ENCODE measurements around the gene NAA20. TPM values are rescaled to one million over a fixed set of nuclear protein-coding genes. Genes with fewer than 3 reads are reported as not detected.

The NAA20 gene
- total RNA-seq, 1 donor from 2014 or later: 41.8 TPM

GRCh38 chr20:20052074-20052970 lies 35.2 kb downstream of the NAA20 start, which contains the start of the genes CFAP61 and CRNKL1:
Gene CFAP61 (plus strand): TSS chr20:20052532. CDS start chr20:20056654, 4,122 bp downstream.
Gene CRNKL1 (minus strand): TSS chr20:20052466. CDS start chr20:20052342, 124 bp downstream.
- peak; percentile 72 for DNase-seq (ENCODE audit: low read depth)
- peak within 1 kb of the TSS; percentile 92 for H3K4me3 ChIP-seq (ENCODE audit: low read depth, low read length)
- no peak for TF ChIP-seq CTCF (conservative IDR thresholded peaks at IDR 0.05; ENCODE audit: low read depth, low read length)

GRCh38 chr20:20060234-20060998 lies 43.3 kb downstream of the NAA20 start:
- H3K4me3 ChIP-seq (ENCODE audit: low read depth, low read length): no peak overlapping the region
- no peak for TF ChIP-seq CTCF (conservative IDR thresholded peaks at IDR 0.05; ENCODE audit: low read depth, low read length)
- DNase-seq (ENCODE audit: low read depth): no peak

- TF ChIP-seq CTCF (conservative IDR thresholded peaks at IDR 0.05; ENCODE audit: low read depth, low read length): no peak
- no peak overlapping the region for H3K4me3 ChIP-seq (ENCODE audit: low read depth, low read length)
- no peak for DNase-seq (ENCODE audit: low read depth)
These were observed 47.0 kb downstream of the NAA20 start for GRCh38 chr20:20063941-20064702.

- DNase-seq (ENCODE audit: low read depth): no peak
- H3K4me3 ChIP-seq (ENCODE audit: low read depth, low read length): no peak overlapping the region
- TF ChIP-seq CTCF (conservative IDR thresholded peaks at IDR 0.05; ENCODE audit: low read depth, low read length): no peak
These were observed 48.2 kb downstream of the NAA20 start for GRCh38 chr20:20065361-20065760.

GRCh38 chr20:20070871-20071726 lies 53.9 kb downstream of the NAA20 start:
- H3K4me3 ChIP-seq (ENCODE audit: low read depth, low read length): no peak overlapping the region
- no peak for DNase-seq (ENCODE audit: low read depth)
- TF ChIP-seq CTCF (conservative IDR thresholded peaks at IDR 0.05; ENCODE audit: low read depth, low read length): no peak

All from epithelial cell of proximal tubule (primary cell).